Liver (tissue), 3 donors: ENCODE results near the gene CDH6.

Experiments
- MAX ChIP-seq: IDR thresholded peaks from 2 replicates; pipeline ENCODE4 v1.6.1; 2016; ENCODE audit warnings: antibody characterized with exemption
- RAD21 ChIP-seq, 2 donors: IDR thresholded peaks; 2 replicates each; pipeline ENCODE4 v1.6.1; 2016; ENCODE audit warnings: antibody characterized with exemption in 2 of 2, mild to moderate bottlenecking in 2 of 2
- REST ChIP-seq: IDR thresholded peaks from 2 replicates; pipeline ENCODE4 v1.6.1; 2016; ENCODE audit warnings: antibody characterized with exemption, mild to moderate bottlenecking
- RXRA ChIP-seq, 2 donors: IDR thresholded peaks; 2 replicates each; pipeline ENCODE4 v1.6.1; 2017 to 2018; ENCODE audit warnings: antibody characterized with exemption in 2 of 2, mild to moderate bottlenecking in 1 of 2
- TF ChIP-seq, protein P1 (sequence below): fragments of 150-350 bp; IDR thresholded peaks from 2 replicates; pipeline ENCODE4 v1.5.1; 2017; ENCODE audit warnings: improper control_type of control experiment, low read depth, low read length; ENCODE audit not compliant: missing input control
- donor health status: healthy.
- donor health status: healthy.

GRCh38 chr5:31324842-31325241 is 131.4 kb downstream of the CDH6 start:
- TF ChIP-seq, protein P1, sequence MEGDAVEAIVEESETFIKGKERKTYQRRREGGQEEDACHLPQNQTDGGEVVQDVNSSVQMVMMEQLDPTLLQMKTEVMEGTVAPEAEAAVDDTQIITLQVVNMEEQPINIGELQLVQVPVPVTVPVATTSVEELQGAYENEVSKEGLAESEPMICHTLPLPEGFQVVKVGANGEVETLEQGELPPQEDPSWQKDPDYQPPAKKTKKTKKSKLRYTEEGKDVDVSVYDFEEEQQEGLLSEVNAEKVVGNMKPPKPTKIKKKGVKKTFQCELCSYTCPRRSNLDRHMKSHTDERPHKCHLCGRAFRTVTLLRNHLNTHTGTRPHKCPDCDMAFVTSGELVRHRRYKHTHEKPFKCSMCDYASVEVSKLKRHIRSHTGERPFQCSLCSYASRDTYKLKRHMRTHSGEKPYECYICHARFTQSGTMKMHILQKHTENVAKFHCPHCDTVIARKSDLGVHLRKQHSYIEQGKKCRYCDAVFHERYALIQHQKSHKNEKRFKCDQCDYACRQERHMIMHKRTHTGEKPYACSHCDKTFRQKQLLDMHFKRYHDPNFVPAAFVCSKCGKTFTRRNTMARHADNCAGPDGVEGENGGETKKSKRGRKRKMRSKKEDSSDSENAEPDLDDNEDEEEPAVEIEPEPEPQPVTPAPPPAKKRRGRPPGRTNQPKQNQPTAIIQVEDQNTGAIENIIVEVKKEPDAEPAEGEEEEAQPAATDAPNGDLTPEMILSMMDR = no peak
- TF ChIP-seq MAX = no peak
- no peak for TF ChIP-seq REST
- TF ChIP-seq RAD21 (IDR thresholded peaks at IDR 0.05) = no peak
- no peak for TF ChIP-seq RXRA (IDR thresholded peaks at IDR 0.05)
